GM18508 (cell line): ENCODE data around the gene SPTB.

Experiments
- ATAC-seq: cut with Tn5 transposase; IDR thresholded peaks from one replicate; pipeline ENCODE4 v1.9.1; 2021; ENCODE audit warnings: moderate number of reproducible peaks; ENCODE audit not compliant: insufficient read depth, unreplicated experiment

Gene SPTB

GRCh38 chr14:64702493-64703394 is 177.0 kb downstream of the SPTB start:
- no peak for ATAC-seq

GRCh38 chr14:64701660-64702059 is 178.0 kb downstream of the SPTB start:
- ATAC-seq = no peak

DNA sequence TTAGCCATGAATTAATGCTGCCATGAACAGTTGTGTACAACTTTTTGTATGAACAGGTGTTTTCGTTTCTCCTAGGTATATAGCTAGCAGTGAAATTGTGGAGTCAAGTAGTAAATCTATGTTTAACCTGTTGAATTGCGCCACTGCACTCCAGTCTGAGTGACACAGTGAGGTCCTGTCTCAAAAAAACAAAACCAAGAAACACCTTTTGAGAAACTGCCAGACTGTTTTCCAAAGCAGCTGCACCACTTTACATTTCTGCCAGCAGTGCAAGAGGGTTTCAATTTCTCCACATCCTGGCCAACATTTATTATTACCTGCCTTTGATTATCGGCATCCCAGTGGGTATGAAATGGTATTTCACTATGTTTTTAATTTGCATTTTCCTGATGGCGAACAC is 178.8 kb downstream of the SPTB start:
- no peak for ATAC-seq

DNA sequence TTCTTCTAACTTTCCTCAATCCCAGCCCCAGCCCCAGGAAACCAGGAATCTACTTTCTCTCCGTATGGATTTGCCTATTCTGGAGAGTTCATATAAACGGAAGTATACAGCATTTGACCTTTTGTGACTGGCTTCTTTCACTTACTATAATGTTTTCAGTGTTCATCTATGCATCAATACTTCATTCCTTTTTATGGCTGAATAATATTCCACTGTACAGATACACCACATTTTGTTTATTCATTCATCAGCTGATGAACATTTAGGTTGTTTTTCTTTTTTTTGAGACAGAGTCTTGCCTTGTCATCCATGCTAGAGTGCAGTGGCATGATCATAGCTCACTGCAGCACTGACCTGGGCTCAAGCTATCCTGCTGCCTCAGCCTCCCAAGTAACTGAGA is 179.4 kb downstream of the SPTB start:
- no peak for ATAC-seq

DNA sequence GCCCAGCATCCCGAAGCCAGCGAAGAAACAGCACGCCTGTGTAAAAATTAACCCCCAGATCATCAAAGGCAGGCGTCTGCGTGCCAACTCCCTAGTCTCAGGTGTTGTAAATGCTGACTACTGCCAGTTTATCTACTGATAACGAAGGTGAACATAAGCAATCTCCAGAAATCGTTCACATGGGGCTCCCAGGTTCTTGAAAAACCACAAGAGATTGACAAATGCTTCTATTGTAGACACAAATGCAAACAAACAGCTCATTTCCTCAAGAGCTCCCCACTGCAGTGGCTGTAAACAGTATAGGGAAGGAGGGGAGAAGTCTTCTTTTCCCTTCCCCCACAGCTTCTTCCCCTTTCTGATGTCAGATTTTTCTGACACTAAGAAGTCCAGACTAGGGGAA is 180.8 kb downstream of the SPTB start:
- ATAC-seq = no peak

- ATAC-seq = no peak
Measured at GRCh38 chr14:64696355-64696857, 183.3 kb downstream of the SPTB start.
